WERI-Rb-1 (cell line): Measurements from ENCODE around the gene PRR3.
"Not testable (repeated sequence)": the region's sequence is repeated elsewhere in the genome, so short reads cannot be mapped to it uniquely, and the experiment has no call there.

Source experiments
- DNase-seq: peaks from one replicate; pipeline ENCODE4 v3.0.0-alpha.2; 2020
- H3K27ac ChIP-seq: fragments of 250-450 bp; sonication (Bioruptor Pico); 2 replicates; pipeline ENCODE4 v1.5.1; 2020; ENCODE audit warnings: mild to moderate bottlenecking, moderate library complexity
- H3K27me3 ChIP-seq: fragments of 250-450 bp; sonication (Bioruptor Pico); 2 replicates; pipeline ENCODE4 v1.5.1; 2021; ENCODE audit warnings: mild to moderate bottlenecking, low read depth, moderate library complexity; ENCODE audit not compliant: insufficient read depth, severe bottlenecking
- H3K36me3 ChIP-seq: fragments of 250-450 bp; sonication (Bioruptor Pico); 2 replicates; pipeline ENCODE4 v1.5.1; 2020; ENCODE audit warnings: mild to moderate bottlenecking, moderate library complexity
- H3K4me3 ChIP-seq: 2 replicates; pipeline ENCODE4 v1.5.1; 2011; ENCODE audit warnings: low read depth, mild to moderate bottlenecking, control low read depth, low read length
- H3K9me3 ChIP-seq: fragments of 250-450 bp; sonication (Bioruptor Pico); 2 replicates; pipeline ENCODE4 v1.5.1; 2021; ENCODE audit warnings: mild to moderate bottlenecking, moderate library complexity; ENCODE audit not compliant: severe bottlenecking
- TF ChIP-seq, protein P1 (sequence below): IDR thresholded peaks from 2 replicates; pipeline ENCODE4 v1.5.1; 2011; ENCODE audit warnings: low read depth, mild to moderate bottlenecking, control low read depth, inconsistent platforms, low read length

Gene PRR3

DNA sequence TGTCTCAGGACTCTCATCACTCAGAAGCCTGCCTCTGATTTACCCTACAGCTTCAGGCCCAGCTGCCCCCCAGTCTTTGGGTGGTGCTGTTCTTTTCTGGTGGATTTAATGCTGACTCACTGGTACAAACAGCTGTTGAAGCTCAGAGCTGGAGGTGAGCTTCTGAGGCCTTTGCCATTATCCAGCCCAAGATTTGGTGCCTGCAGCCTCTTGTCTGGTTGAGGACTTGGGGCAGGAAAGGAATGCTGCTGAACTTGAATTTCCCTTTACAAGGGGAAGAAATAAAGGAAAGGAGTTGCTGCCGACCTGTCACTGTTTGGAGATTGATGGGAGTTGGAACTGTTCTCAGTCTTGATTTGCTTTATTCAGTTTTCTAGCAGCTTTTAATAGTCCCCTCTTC, 33.9 kb downstream of the PRR3 start:
- TF ChIP-seq, protein P1, sequence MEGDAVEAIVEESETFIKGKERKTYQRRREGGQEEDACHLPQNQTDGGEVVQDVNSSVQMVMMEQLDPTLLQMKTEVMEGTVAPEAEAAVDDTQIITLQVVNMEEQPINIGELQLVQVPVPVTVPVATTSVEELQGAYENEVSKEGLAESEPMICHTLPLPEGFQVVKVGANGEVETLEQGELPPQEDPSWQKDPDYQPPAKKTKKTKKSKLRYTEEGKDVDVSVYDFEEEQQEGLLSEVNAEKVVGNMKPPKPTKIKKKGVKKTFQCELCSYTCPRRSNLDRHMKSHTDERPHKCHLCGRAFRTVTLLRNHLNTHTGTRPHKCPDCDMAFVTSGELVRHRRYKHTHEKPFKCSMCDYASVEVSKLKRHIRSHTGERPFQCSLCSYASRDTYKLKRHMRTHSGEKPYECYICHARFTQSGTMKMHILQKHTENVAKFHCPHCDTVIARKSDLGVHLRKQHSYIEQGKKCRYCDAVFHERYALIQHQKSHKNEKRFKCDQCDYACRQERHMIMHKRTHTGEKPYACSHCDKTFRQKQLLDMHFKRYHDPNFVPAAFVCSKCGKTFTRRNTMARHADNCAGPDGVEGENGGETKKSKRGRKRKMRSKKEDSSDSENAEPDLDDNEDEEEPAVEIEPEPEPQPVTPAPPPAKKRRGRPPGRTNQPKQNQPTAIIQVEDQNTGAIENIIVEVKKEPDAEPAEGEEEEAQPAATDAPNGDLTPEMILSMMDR: no peak
- H3K4me3 ChIP-seq: no peak overlapping the region
- H3K36me3 ChIP-seq: peaks cover 94% of the 10 kb centered on the region
- no peak overlapping the region for H3K27ac ChIP-seq
- no peak for DNase-seq
- H3K27me3 ChIP-seq: no peaks in the 10 kb centered on the region
- no peaks in the 10 kb centered on the region for H3K9me3 ChIP-seq

DNA sequence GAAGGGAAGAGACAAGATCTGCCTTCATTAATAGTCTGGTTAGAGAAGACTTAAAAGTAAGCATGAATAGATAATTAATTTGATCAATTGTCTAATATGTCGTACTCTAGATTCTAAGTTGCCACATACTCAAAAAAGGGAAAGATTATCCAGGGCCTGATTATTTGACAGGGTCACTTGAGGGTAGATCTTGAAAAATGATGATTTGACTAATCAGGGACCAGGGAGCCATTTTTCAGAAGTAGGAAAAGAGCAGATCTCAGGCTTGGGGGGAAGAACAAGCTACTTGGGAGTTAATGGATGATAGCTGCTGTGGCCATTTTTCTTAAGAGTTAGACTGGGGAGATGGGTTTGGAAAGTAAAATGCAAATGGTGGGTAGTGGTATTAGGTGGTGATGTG, 35.2 kb downstream of the PRR3 start:
- TF ChIP-seq, protein P1: no peak
- H3K27me3 ChIP-seq: no peaks in the 10 kb centered on the region
- DNase-seq: no peak
- no peak overlapping the region for H3K27ac ChIP-seq
- H3K36me3 ChIP-seq: peaks cover 86% of the 10 kb centered on the region
- no peaks in the 10 kb centered on the region for H3K9me3 ChIP-seq
- no peak overlapping the region for H3K4me3 ChIP-seq

DNA sequence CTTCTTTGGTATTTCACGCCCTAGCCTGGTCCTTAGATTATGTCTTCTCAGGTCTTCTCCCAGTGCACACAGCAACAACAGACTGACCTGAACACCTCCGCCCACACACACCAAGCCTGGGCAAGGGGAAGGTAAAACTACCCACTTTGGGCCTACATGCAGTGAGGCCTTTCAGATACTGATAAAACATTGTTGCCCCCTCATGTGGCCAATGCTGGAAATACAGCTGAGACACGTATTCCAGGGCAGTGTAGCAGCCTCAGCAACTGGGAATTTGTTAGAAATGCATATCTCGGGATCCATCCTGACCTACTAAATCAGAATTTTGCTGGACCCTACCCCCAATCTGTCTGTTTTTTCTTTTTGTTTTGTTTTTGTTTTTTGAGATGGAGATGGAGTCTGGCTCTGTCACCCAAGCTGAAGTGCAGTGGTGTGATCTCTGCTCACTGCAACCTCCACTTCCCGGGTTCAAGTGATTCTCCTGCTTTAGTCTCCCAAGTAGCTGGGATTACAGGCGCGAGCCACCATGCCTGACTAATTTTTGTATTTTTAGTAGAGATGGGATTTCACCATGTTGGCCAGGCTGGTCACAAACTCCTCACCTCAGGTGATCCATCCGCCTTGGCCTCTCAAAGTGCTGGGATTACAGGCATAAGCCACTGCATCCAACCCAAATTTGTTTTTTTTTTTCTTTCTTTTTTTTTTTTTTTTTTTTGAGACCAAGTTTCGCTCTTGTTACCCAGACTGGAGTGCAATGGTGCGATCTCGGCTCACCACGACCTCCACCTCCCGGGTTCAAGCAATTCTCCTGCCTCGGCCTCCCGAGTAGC, 40.4 kb downstream of the PRR3 start:
- peaks cover 76% of the 10 kb centered on the region for H3K36me3 ChIP-seq
- not testable (repeated sequence) for H3K9me3 ChIP-seq, H3K4me3 ChIP-seq, H3K27ac ChIP-seq, H3K27me3 ChIP-seq
- DNase-seq: peak; percentile 93
- TF ChIP-seq, protein P1: peak; percentile 89

DNA sequence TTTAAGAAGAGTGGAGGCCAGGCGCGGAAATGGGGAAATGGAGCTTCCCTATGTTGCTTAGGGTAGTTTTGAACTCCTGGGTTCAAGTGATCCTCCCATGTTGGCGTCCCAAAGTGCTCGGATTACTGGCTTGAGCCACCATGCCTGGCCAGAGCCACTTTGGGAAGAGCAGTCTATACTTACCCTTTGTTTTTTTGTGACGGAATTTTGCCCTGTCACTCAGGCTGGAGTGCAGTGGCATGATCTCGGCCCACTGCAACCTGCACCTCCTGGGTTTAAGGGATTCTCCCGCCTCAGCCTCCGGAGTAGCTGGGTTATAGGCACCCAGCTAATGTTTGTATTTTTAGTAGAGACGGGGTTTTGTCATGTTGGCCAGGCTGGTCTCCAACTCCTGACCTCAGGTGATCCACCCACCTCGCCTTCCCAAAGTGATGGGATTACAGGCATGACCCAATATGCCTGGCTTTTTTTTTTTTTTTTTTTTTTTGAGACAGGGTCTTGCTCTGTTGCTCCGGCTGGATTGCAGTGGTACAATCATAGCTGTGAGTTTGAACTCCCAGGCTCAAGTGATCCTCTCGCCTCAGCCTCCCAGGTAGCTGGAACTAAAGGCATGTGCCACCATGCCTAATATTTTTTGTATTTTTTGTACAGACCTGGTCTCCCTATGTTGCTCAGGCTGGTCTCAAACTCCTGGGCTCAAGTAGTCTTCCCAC, 42.0 kb downstream of the PRR3 start:
- Histone ChIP-seq H3K36me3 (peaks cover 80% of the 10 kb centered on the region), H3K9me3 (no peaks in the 10 kb centered on the region), H3K4me3 (no peak overlapping the region), H3K27me3 (no peaks in the 10 kb centered on the region), H3K27ac (peak overlapping the region; percentile 19; the same call in 1 of the 2 replicates)
- no peak for DNase-seq
- TF ChIP-seq, protein P1: no peak

DNA sequence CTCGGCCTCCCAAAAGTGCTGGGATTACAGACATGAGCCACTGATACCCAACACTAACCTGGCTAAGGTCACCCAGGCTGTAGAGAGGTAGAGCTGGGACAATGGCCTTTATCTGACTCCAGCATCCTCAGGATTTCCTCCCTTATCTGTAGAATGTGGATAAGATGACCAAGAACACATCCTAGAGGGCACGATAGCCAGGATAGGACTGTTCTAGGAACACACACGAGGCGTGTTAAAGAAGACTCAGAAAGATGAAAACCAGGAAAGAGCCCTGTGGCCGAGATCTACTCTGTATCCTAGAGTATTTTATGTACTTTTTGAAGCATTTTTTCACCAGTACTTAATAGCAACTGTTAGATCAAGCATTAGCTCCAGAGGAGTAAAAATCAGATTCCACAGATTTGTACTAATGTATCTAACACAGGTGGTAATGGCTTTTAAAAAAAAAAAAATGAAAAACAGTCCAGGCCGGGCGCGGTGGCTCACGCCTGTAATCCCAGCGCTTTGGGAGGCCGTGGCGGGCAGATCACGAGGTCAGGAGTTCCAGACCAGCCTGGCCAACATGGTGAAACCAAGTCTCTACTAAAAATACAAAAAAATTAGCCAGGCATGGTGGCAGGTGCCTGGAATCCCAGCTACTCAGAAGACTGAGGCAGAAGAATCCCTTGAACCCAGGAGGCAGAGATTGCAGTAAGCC, 42.7 kb downstream of the PRR3 start:
- Histone ChIP-seq H3K9me3 (no peaks in the 10 kb centered on the region), H3K27ac (peak overlapping the region; percentile 19; the same call in 1 of the 2 replicates)

More for the DNA sequence above, 42.7 kb downstream of the PRR3 start:
- Histone ChIP-seq H3K4me3 (no peak overlapping the region), H3K36me3 (peaks cover 80% of the 10 kb centered on the region), H3K27me3 (no peaks in the 10 kb centered on the region)
- DNase-seq: no peak
- TF ChIP-seq, protein P1: no peak
